NCI-H2227 (cell line): Measurements from ENCODE around the gene SPTBN5.

Source experiments
- DNase-seq: peaks from one replicate; lab custom pipeline; 2025; ENCODE audit not compliant: unreplicated experiment; lab: John Stamatoyannopoulos, UW

Gene SPTBN5

DNA sequence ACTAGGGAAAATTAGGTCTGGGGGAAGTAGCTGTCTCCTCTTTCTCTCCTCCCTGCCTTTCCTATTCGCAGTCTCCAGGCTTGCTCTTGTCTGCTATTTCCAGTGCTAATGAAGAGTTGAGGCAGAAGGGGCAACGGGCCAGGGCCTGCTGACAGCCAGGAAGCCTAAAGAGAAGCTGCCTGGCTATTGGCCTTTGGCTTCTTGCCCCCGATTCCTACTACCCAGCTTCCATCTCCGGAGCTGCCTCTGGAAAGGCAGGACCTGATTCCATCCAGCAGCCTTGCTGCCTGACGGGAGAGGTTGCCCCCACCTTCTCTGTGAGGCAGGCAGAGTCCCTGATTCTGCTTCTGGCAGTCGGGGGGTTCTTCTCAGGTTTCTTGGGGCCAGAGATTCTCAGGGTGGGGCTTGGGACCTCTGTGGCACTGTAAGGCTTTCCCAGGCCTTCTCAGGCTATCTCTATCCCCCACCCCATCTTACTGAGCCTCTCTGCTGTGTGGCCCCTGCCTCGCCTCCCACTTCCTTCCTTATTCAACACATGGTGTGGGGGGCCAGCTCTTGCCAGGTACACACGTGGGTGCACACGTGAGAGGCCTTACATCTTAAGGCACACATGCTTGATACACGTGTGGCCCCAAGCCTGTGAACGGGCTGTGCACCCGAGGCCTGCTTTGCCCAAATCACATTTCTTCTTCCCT lies 84.2 kb downstream of the SPTBN5 start:
- no peak for DNase-seq

DNA sequence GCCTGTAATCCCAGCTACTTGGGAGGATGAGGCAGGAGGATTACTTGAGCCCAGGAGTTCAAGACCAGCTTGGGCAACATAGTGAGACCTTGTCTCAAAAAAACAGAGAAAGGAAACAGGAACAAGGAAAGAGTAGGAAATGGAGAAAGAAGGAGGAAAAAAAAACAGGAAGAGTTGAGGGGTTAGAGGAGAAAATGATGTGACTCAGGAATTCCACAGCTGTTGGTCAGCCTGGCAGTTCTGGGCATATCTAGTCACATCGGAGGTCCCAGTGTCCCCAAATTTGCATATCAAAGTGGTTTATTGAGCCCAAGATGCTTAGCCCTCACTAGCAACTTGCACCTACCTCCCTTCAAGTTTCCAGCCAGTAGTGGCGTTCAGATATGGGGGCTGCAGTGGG lies 84.7 kb downstream of the SPTBN5 start:
- no peak for DNase-seq

GRCh38 chr15:41806291-41807181 lies 87.3 kb downstream of the SPTBN5 start:
- DNase-seq: no peak

- DNase-seq: no peak
These were observed 88.1 kb downstream of the SPTBN5 start for GRCh38 chr15:41805711-41806110.

DNA sequence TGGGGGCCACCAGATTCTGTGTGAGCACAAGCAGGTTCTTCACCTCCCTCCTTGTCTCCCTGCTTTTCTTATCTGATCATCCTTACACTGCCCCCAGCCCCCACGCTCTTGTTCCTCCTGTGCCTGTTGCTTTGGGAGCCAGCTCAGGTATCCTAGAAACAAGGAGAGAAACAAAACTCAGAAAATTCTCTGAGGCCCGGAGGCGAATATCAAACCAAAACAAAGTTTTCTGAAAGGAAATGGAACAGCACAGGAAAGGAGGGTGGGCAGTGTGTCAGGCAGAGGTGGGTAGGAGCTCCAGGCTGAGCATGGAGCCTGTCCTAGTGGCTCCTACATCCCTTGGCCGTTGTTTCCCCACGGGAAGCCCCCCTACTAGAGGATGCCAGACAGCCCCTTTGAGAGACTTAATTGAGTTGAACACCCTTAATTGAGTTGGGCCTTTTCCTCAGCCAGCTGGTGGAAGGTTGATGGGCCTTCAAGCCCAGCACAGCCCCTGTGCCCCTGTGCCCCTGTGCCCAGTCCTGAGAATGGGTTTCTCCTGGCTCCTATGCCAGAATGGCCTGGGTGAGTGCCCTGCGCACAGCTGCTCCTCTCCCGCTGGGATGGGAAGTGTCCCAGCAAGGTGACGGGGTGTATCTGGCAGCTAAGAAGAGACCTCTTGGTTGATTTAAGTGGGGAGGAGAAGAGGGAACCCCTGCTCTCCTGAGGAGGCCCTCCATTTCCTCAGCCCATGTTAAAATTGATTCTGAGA lies 88.8 kb downstream of the SPTBN5 start:
- DNase-seq: no peak

GRCh38 chr15:41804361-41804760 lies 89.5 kb downstream of the SPTBN5 start:
- DNase-seq: no peak

GRCh38 chr15:41801850-41802455 lies 91.9 kb downstream of the SPTBN5 start:
- DNase-seq: no peak

DNA sequence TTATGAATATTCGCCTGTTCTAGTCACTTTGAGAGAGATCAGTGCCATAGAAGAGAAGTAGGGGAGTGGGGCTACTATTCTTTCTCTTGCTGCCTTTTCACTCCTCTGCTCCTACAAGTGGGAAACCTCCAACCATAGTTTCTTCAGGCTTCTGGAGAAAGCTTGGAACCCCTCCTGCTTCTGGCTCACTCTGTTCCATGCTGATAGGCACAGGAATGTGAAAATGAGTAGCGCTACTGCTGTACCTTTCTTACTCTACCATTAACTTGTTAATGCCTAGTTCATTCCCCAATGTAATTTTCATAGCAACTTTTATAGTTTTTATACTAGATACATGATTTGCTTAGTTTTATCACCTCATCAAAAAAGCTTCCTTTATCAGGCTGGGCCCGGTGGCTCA lies 92.7 kb downstream of the SPTBN5 start:
- no peak for DNase-seq

DNA sequence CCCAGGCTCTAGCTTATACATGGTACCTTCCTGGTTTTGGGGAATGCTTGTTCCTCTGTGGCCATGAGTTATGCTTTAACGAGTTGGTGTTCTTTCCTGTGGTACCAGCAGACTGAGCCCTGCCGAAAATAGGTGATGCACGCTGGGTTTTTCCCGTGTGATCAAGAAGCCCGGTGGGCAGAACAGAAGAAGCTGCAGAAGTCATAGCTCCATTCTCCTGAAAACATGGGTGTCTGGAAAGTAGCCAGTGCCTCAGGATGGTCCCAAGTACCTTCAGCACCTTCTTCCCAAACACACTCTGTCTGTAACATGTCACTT lies 94.4 kb downstream of the SPTBN5 start:
- no peak for DNase-seq

DNA sequence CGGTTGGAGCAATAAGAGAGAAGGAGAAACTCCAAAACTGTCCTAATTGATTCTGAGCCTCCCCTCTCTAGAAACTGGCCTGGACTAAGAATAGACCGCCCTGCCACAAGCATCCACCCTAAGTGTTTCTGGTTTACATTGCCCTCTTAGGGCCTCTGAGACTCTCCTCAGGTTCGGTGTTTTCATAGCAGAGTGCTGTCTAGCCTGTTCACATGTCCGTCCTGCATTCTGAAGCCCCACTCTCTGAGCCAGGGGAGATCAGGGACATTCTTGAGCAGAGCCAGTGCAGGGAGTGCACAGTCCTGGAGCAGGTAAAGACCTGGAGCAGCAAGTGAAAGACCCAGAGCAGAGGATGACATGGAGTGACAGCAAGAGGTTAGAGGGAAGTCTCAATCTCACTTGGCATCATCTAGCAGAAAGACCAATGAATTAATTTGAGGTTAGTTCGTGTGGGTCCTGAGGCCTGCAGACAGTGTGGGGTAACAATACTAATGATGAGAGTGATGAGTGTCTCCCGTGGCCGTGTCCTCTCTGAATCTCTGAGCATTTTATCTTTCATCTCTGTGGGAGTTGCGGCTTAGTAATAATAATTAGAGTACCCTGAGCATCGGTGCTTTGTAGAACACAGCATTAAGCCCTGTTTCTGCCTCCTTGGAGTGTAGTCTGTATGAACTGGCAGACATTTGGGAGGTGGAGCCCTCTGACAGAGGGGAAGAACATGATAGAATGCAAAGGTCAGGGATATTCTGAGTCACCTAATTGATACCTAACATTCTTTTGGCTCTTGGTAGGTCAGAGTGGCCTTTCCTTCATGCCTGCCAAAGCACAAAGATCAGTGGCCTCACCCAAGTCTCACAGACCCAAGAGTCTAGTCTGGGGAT lies 95.0 kb downstream of the SPTBN5 start:
- DNase-seq: peak; percentile 31
